ENCODE data around the gene DOHH. TPM values are rescaled to one million over a fixed set of nuclear protein-coding genes. Genes with fewer than 3 reads are reported as not detected.
"Not testable (repeated sequence)": the region's sequence is repeated elsewhere in the genome, so short reads cannot be mapped to it uniquely, and the experiment has no call there.

DOHH gene
- total and polyA plus RNA-seq, 2 donors = 8.5 to 8.8 TPM

GRCh38 chr19:3455960-3456601, 44.4 kb downstream of the DOHH start:
- H3K27me3 ChIP-seq (ENCODE audit: control insufficient read depth in 2 of 2, insufficient read depth in 1 of 2, low read length in 1 of 2) = peaks cover 0 to 28% of the 10 kb centered on the region in 2 donors
- H3K9me3 ChIP-seq (ENCODE audit: control insufficient read depth in 2 of 2, insufficient read depth in 1 of 2, low read length in 1 of 2) = no peaks in the 10 kb centered on the region
- 97% methylated on average over 37 of the region's 37 CpGs for WGBS
- H3K27ac ChIP-seq (ENCODE audit: low read depth in 1 of 2, low read length in 1 of 2) = no peak overlapping the region
- peaks cover 8 to 41% of the 10 kb centered on the region in 2 donors for H3K36me3 ChIP-seq (ENCODE audit: control insufficient read depth in 2 of 2, insufficient read depth in 2 of 2, low read length in 1 of 2)
- DNase-seq (ENCODE audit: low read depth in 6 of 9, low spot score in 9 of 9) = no peak
- H3K4me3 ChIP-seq (ENCODE audit: low read length in 2 of 2) = no peak overlapping the region
- peaks cover 0 to 13% of the 10 kb centered on the region in 2 donors for H3K4me1 ChIP-seq (ENCODE audit: control insufficient read depth in 2 of 2, insufficient read depth in 2 of 2, low read length in 2 of 2)

DNA sequence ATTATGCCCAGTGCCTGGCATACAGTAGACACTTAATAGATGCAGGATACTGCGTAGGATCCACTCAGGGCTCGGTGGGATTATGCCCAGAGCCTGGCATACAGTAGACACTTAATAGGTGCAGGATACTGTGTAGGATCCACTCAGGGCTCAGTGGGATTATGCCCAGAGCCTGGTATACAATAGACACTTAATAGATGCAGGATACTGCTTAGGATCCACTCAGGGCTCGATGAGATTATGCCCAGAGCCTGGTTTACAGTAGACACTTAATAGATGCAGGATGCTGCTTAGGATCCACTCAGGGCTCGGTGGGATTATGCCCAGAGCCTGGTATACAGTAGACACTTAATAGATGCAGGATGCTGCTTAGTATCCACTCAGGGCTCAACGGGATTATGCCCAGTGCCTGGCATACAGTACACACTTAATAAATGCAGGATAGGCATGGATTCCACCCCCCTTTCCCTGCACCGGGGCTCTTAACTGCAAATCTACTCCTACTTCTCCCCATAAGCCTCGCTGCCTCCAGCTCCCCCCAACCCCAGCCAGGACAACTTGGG, 45.0 kb downstream of the DOHH start:
- Histone ChIP-seq H3K9me3 (ENCODE audit: control insufficient read depth in 2 of 2, insufficient read depth in 1 of 2, low read length in 1 of 2) (no peaks in the 10 kb centered on the region), H3K27me3 (ENCODE audit: control insufficient read depth in 2 of 2, insufficient read depth in 1 of 2, low read length in 1 of 2) (peaks cover 0 to 28% of the 10 kb centered on the region in 2 donors), H3K27ac (ENCODE audit: low read depth in 1 of 2, low read length in 1 of 2) (no peak overlapping the region), H3K4me3 (ENCODE audit: low read length in 2 of 2) (no peak overlapping the region), H3K4me1 (ENCODE audit: control insufficient read depth in 2 of 2, insufficient read depth in 2 of 2, low read length in 2 of 2) (peaks cover 0 to 13% of the 10 kb centered on the region in 2 donors), H3K36me3 (ENCODE audit: control insufficient read depth in 2 of 2, insufficient read depth in 2 of 2, low read length in 1 of 2) (peaks cover 8 to 47% of the 10 kb centered on the region in 2 donors)
- WGBS = 96% methylated on average over 7 of the region's 7 CpGs
- DNase-seq (ENCODE audit: low read depth in 6 of 9, low spot score in 9 of 9) = no peak

DNA sequence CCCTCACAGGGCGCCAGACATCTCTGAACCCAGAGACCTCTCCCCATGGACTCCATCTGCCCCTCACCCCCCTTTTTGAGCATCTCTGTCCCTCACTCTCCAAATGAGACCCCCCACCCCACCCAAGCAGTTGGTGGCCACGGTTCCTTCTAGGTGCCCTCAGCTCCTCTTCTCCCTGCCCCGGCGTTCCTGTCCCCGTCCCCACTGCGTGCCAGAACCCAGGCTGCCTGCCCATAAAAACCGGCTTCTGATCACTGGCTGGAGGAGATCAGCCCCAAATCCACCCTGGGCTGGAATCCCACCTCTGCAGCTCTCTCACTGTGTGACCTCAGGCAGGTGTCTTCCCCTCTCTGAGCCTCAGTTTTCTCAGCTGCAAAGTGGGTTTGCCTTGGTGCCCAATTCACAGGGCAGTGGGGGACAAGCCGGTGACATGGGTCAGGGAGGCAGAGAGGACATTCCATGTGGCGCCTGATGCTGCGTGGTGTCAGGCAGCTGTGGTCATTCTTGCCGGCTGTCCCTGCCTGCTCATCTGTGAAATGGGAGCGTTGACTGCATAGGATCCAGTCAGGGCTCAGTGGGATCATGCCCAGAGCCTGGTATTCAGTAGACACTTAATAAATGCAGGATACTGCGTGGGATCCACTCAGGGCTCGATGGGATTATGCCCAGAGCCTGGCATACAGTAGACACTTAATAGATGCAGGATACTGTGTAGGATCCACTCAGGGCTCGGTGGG, 45.6 kb downstream of the DOHH start:
- Histone ChIP-seq H3K27me3 (ENCODE audit: control insufficient read depth in 2 of 2, insufficient read depth in 1 of 2, low read length in 1 of 2) (peaks cover 0 to 28% of the 10 kb centered on the region in 2 donors), H3K27ac (ENCODE audit: low read depth in 1 of 2, low read length in 1 of 2) (no peak overlapping the region)
- WGBS = 98% methylated on average over 15 of the region's 15 CpGs

DNA sequence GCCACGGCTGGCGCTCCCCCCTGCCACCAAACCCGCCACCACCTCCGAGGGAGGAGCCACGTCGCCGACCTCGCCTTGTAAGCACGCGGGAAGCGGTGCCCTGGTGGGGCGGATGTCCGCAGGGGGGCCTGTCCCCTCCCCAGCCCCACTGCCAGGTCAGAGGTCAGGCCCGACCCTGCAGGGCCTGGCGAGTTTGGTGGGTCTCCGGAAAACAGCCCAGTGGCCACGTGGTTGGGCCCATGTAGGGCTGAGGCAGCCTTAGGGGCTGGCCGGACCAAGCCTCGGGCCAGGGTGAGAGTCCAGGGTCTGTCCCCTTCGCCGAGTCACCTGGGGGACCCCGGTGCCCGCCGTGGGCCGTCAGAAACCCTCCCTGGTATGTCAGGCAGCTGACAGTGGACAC, 46.6 kb downstream of the DOHH start:
- WGBS = 96% methylated on average over 25 of the region's 25 CpGs
- H3K27ac ChIP-seq (ENCODE audit: low read depth in 1 of 2, low read length in 1 of 2) = no peak overlapping the region

More for the DNA sequence above, 45.6 kb downstream of the DOHH start:
- Histone ChIP-seq H3K36me3 (ENCODE audit: control insufficient read depth in 2 of 2, insufficient read depth in 2 of 2, low read length in 1 of 2) (peaks cover 8 to 47% of the 10 kb centered on the region in 2 donors), H3K4me1 (ENCODE audit: control insufficient read depth in 2 of 2, insufficient read depth in 2 of 2, low read length in 2 of 2) (peaks cover 0 to 11% of the 10 kb centered on the region in 2 donors), H3K4me3 (ENCODE audit: low read length in 2 of 2) (no peak overlapping the region), H3K9me3 (ENCODE audit: control insufficient read depth in 2 of 2, insufficient read depth in 1 of 2, low read length in 1 of 2) (no peaks in the 10 kb centered on the region)
- DNase-seq (ENCODE audit: low read depth in 6 of 9, low spot score in 9 of 9) = no peak

GRCh38 chr19:3452942-3453214, 47.6 kb downstream of the DOHH start:
- not testable (repeated sequence) for H3K4me3 ChIP-seq (ENCODE audit: low read length in 2 of 2); H3K9me3 ChIP-seq (ENCODE audit: control insufficient read depth in 2 of 2, insufficient read depth in 1 of 2, low read length in 1 of 2); H3K4me1 ChIP-seq (ENCODE audit: control insufficient read depth in 2 of 2, insufficient read depth in 2 of 2, low read length in 2 of 2); DNase-seq (ENCODE audit: low read depth in 6 of 9, low spot score in 9 of 9); H3K27ac ChIP-seq (ENCODE audit: low read depth in 1 of 2, low read length in 1 of 2)
- Histone ChIP-seq H3K36me3 (ENCODE audit: control insufficient read depth in 2 of 2, insufficient read depth in 2 of 2, low read length in 1 of 2) (peaks cover 13 to 55% of the 10 kb centered on the region in 2 donors), H3K27me3 (ENCODE audit: control insufficient read depth in 2 of 2, insufficient read depth in 1 of 2, low read length in 1 of 2) (peaks cover 0 to 12% of the 10 kb centered on the region in 2 donors)
- WGBS = 97% methylated on average over 10 of the region's 10 CpGs

More for the DNA sequence above, 46.6 kb downstream of the DOHH start:
- no peak overlapping the region for H3K4me3 ChIP-seq (ENCODE audit: low read length in 2 of 2)
- peaks cover 12 to 52% of the 10 kb centered on the region in 2 donors for H3K36me3 ChIP-seq (ENCODE audit: control insufficient read depth in 2 of 2, insufficient read depth in 2 of 2, low read length in 1 of 2)
- DNase-seq (ENCODE audit: low read depth in 6 of 9, low spot score in 9 of 9) = no peak
- peaks cover 0 to 22% of the 10 kb centered on the region in 2 donors for H3K27me3 ChIP-seq (ENCODE audit: control insufficient read depth in 2 of 2, insufficient read depth in 1 of 2, low read length in 1 of 2)
- H3K9me3 ChIP-seq (ENCODE audit: control insufficient read depth in 2 of 2, insufficient read depth in 1 of 2, low read length in 1 of 2) = no peaks in the 10 kb centered on the region
- peaks cover 0 to 4% of the 10 kb centered on the region in 2 donors for H3K4me1 ChIP-seq (ENCODE audit: control insufficient read depth in 2 of 2, insufficient read depth in 2 of 2, low read length in 2 of 2)

DNA sequence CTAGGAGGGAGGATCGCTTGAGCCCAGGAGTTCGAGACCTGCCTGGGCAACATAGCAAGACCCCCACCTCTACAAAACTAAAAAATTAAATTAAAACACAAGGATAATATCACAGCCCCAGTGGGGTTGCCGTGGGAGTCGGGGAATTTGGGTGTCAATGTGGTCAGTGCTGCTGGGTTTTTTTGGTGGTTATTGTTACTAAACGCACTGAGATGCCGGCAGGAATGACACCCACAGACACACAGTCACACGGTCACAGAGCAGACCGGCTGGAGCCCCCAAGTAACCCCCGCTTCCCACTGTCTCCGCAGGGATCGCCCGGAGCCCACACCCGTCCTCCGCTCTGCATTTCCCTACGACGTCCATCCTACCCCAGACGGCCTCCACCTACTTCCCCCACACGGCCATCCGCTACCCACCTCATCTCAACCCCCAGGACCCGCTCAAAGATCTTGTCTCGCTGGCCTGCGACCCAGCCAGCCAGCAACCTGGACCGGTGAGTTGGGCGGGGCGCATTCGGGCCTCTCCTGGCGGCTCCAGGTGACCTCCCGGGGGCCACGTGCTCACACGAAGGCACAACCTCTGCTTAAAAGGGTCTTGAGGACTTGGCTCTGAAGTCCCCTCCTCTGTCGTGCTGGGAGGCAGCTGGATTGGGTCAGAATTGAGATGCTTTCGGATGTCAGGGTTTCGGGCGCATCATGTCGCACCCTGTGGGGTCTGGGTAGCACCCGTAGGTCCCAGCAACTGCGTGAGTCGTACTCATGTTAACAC, 48.1 kb downstream of the DOHH start:
- WGBS = 96% methylated on average over 38 of the region's 38 CpGs
- DNase-seq (ENCODE audit: low read depth in 6 of 9, low spot score in 9 of 9) = no peak
- Histone ChIP-seq H3K36me3 (ENCODE audit: control insufficient read depth in 2 of 2, insufficient read depth in 2 of 2, low read length in 1 of 2) (peaks cover 13 to 55% of the 10 kb centered on the region in 2 donors), H3K27ac (ENCODE audit: low read depth in 1 of 2, low read length in 1 of 2) (no peak overlapping the region), H3K4me3 (ENCODE audit: low read length in 2 of 2) (no peak overlapping the region), H3K27me3 (ENCODE audit: control insufficient read depth in 2 of 2, insufficient read depth in 1 of 2, low read length in 1 of 2) (peaks cover 0 to 7% of the 10 kb centered on the region in 2 donors), H3K9me3 (ENCODE audit: control insufficient read depth in 2 of 2, insufficient read depth in 1 of 2, low read length in 1 of 2) (no peaks in the 10 kb centered on the region), H3K4me1 (ENCODE audit: control insufficient read depth in 2 of 2, insufficient read depth in 2 of 2, low read length in 2 of 2) (no peaks in the 10 kb centered on the region)

GRCh38 chr19:3451451-3451866, 49.0 kb downstream of the DOHH start:
- Histone ChIP-seq H3K9me3 (ENCODE audit: control insufficient read depth in 2 of 2, insufficient read depth in 1 of 2, low read length in 1 of 2) (no peaks in the 10 kb centered on the region), H3K4me3 (ENCODE audit: low read length in 2 of 2) (no peak overlapping the region), H3K36me3 (ENCODE audit: control insufficient read depth in 2 of 2, insufficient read depth in 2 of 2, low read length in 1 of 2) (peaks cover 13 to 52% of the 10 kb centered on the region in 2 donors), H3K27me3 (ENCODE audit: control insufficient read depth in 2 of 2, insufficient read depth in 1 of 2, low read length in 1 of 2) (no peaks in the 10 kb centered on the region), H3K4me1 (ENCODE audit: control insufficient read depth in 2 of 2, insufficient read depth in 2 of 2, low read length in 2 of 2) (no peaks in the 10 kb centered on the region), H3K27ac (ENCODE audit: low read depth in 1 of 2, low read length in 1 of 2) (no peak overlapping the region)
- 96% methylated on average over 10 of the region's 10 CpGs for WGBS
- DNase-seq (ENCODE audit: low read depth in 6 of 9, low spot score in 9 of 9) = no peak

DNA sequence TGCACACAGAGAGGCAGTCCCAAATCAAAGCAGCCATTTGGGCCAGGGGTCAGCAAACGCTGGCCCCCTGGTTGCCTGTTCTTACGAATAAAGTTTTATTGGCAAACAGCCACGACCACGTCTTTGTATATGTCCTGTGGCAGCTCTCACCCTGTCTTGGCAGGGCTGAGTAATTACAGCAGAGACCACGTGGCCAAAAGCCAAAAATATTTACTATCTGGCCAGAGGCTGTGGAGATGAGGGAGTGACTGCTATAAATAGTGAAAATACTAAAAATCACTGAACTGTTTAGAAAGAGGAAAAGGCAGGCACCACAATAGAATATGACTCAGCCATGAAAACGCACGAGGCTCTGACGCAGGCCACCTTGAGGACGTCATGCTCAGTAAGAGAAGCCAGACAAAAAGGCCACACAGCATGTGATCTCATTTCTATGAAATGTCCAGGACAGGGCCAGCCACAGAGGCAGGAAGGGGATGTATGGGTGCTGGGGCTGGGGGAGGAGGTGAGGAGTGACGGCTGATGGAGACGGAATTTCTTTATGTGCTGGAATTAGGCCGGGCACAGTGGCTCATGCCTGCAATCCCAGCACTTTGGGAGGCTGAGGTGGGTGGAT, 49.6 kb downstream of the DOHH start:
- Histone ChIP-seq H3K27ac (ENCODE audit: low read depth in 1 of 2, low read length in 1 of 2) (no peak overlapping the region), H3K4me1 (ENCODE audit: control insufficient read depth in 2 of 2, insufficient read depth in 2 of 2, low read length in 2 of 2) (no peaks in the 10 kb centered on the region), H3K27me3 (ENCODE audit: control insufficient read depth in 2 of 2, insufficient read depth in 1 of 2, low read length in 1 of 2) (no peaks in the 10 kb centered on the region), H3K4me3 (ENCODE audit: low read length in 2 of 2) (no peak overlapping the region), H3K9me3 (ENCODE audit: control insufficient read depth in 2 of 2, insufficient read depth in 1 of 2, low read length in 1 of 2) (no peaks in the 10 kb centered on the region), H3K36me3 (ENCODE audit: control insufficient read depth in 2 of 2, insufficient read depth in 2 of 2, low read length in 1 of 2) (peaks cover 13 to 54% of the 10 kb centered on the region in 2 donors)
- 92% methylated on average over 12 of the region's 12 CpGs for WGBS
- DNase-seq (ENCODE audit: low read depth in 6 of 9, low spot score in 9 of 9) = no peak

All from thymus (tissue), 11 donors.